Measurements from ENCODE around the gene SLC25A11. TPM values are rescaled to one million over a fixed set of nuclear protein-coding genes. Genes with fewer than 3 reads are reported as not detected.

SLC25A11 gene, protein sequence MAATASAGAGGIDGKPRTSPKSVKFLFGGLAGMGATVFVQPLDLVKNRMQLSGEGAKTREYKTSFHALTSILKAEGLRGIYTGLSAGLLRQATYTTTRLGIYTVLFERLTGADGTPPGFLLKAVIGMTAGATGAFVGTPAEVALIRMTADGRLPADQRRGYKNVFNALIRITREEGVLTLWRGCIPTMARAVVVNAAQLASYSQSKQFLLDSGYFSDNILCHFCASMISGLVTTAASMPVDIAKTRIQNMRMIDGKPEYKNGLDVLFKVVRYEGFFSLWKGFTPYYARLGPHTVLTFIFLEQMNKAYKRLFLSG
- total RNA-seq (39.8 TPM), polyA plus RNA-seq (ENCODE audit: insufficient read depth in 1 of 8, insufficient read length in 8 of 8, low replicate concordance in 1 of 8) (10 to 100 TPM; 51.3 to 60.3 (median 56.0) TPM)
- long read RNA-seq, donor 1, transcript SLC25A11-201 (8 exons, 1,897 nt): major isoform, 14 of 15 reads
- long read RNA-seq, donor 1, partial matches to known transcripts: 0 of 15 reads
- long read RNA-seq, donor 1, other reads (novel, unspliced or antisense): 0 of 15 reads
- long read RNA-seq, donor 2, partial matches to known transcripts: 0 of 2 reads
- long read RNA-seq, donor 2, other reads (novel, unspliced or antisense): 0 of 2 reads
- long read RNA-seq, donor 3, transcript SLC25A11-201 (8 exons, 1,897 nt): major isoform, 42 of 44 reads
- long read RNA-seq, donor 3, partial matches to known transcripts: 0 of 44 reads
- long read RNA-seq, donor 3, other reads (novel, unspliced or antisense): 0 of 44 reads
- long read RNA-seq, donor 4, transcript SLC25A11-201 (8 exons, 1,897 nt): major isoform, 23 of 26 reads
- long read RNA-seq, donor 4, partial matches to known transcripts: 0 of 26 reads
- long read RNA-seq, donor 4, other reads (novel, unspliced or antisense): 0 of 26 reads
- long read RNA-seq, donor 5, transcript SLC25A11-201 (8 exons, 1,897 nt): major isoform, 51 of 141 reads
- long read RNA-seq, donor 5, transcript SLC25A11-204 (6 exons, 2,176 nt): minor isoform, 7 of 141 reads
- long read RNA-seq, donor 5, partial matches to known transcripts: 68 of 141 reads
- long read RNA-seq, donor 5, other reads (novel, unspliced or antisense): 11 of 141 reads
- long read RNA-seq, donor 6, transcript SLC25A11-204 (6 exons, 2,176 nt): minor isoform, 5 of 70 reads
- long read RNA-seq, donor 6, transcript SLC25A11-201 (8 exons, 1,897 nt): major isoform, 60 of 70 reads
- long read RNA-seq, donor 6, transcript SLC25A11-202 (7 exons, 952 nt): minor isoform, 5 of 70 reads
- long read RNA-seq, donor 6, partial matches to known transcripts: 0 of 70 reads
- long read RNA-seq, donor 6, other reads (novel, unspliced or antisense): 0 of 70 reads
- long read RNA-seq, donor 7, transcript SLC25A11-201 (8 exons, 1,897 nt): major isoform, 39 of 44 reads
- long read RNA-seq, donor 7, partial matches to known transcripts: 0 of 44 reads
- long read RNA-seq, donor 7, other reads (novel, unspliced or antisense): 0 of 44 reads
- long read RNA-seq, donor 8, transcript SLC25A11-201 (8 exons, 1,897 nt): major isoform, 17 of 22 reads
- long read RNA-seq, donor 8, partial matches to known transcripts: 0 of 22 reads
- long read RNA-seq, donor 8, other reads (novel, unspliced or antisense): 0 of 22 reads
- long read RNA-seq, donor 9, transcript SLC25A11-201 (8 exons, 1,897 nt): major isoform, 14 of 15 reads
- long read RNA-seq, donor 9, partial matches to known transcripts: 0 of 15 reads
- long read RNA-seq, donor 9, other reads (novel, unspliced or antisense): 0 of 15 reads
- long read RNA-seq, donor 10, transcript SLC25A11-201 (8 exons, 1,897 nt): major isoform, 37 of 40 reads
- long read RNA-seq, donor 10, partial matches to known transcripts: 0 of 40 reads
- long read RNA-seq, donor 10, other reads (novel, unspliced or antisense): 0 of 40 reads
- long read RNA-seq, donor 11, transcript SLC25A11-201 (8 exons, 1,897 nt): major isoform, 15 of 22 reads
- long read RNA-seq, donor 11, transcript SLC25A11-204 (6 exons, 2,176 nt): minor isoform, 6 of 22 reads
- long read RNA-seq, donor 11, partial matches to known transcripts: 0 of 22 reads
- long read RNA-seq, donor 11, other reads (novel, unspliced or antisense): 0 of 22 reads

DNA sequence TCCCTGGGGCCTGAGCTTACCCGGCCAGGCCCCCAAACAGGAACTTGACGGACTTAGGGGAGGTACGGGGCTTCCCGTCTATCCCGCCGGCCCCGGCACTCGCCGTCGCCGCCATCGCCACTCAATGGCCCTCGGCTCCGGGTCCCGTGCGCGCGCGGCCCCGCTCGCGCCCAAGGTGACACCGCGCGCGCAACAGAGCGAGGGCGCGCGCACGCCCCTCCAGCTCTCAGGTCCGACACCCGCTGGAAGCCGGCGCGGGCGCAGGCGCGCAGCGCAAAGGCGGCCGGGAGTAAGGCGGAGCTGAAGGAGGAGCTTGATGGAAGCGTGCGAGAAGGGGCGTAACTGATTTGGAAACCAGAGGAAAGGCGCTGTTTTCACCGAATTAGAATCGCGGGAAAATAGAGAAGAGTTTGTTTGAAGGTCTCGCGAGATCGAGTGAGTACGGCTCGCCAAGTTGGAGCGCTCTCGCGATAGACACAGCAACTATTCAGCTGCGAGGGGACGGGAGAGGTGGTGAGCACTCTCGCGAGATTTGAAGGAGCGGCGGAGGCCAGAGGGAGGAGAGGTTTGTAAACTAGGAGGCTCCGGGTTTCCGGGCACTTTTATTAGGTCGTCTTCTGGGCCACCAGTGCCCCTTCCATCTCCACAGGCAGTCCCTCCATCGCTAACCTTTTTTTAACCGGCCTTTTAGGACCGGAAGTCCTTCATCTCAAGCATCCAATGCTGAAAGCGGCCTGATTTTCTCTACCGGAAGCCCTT, at the start of gene SLC25A11, which contains the start of gene RNF167:
Gene SLC25A11, minus strand, starts transcription at position 251 of the 759 bp plus-strand sequence. Its CDS starts 136 bp downstream, at position 115.
Gene RNF167, plus strand, starts transcription at position 473 of the 759 bp plus-strand sequence. CDS start 642 bp downstream, outside the sequence.
- no peaks in the 10 kb centered on the region for H3K9me3 ChIP-seq (replicated peaks; ENCODE audit: control insufficient read depth, low read depth, low read length)
- H3K4me3 ChIP-seq (ENCODE audit: low read length): peak within 1 kb of the TSS; percentile 73

GRCh38 chr17:4987767-4988567, 48.1 kb upstream of the SLC25A11 start:
- Histone ChIP-seq H3K36me3 (ENCODE audit: control insufficient read depth, insufficient read depth, low read length) (peaks cover under 1% of the 10 kb centered on the region), H3K9me3 (replicated peaks; ENCODE audit: control insufficient read depth, low read depth, low read length) (no peaks in the 10 kb centered on the region), H3K4me1 (ENCODE audit: control insufficient read depth, insufficient read depth, low read length) (peaks cover 28% of the 10 kb centered on the region), H3K27me3 (ENCODE audit: control insufficient read depth, insufficient read depth, low read length) (no peaks in the 10 kb centered on the region), H3K4me3 (ENCODE audit: low read length) (peak overlapping the region; percentile 90), H3K27ac (ENCODE audit: low read length) (peak overlapping the region; percentile 96)
- WGBS (ENCODE audit: insufficient coverage): 3% methylated on average over 20 of the region's 30 CpGs
- peak; percentile 79 for DNase-seq

More for the DNA sequence above, at the start of gene SLC25A11, which contains the start of gene RNF167:
- peaks cover 28% of the 10 kb centered on the region for H3K4me1 ChIP-seq (ENCODE audit: control insufficient read depth, insufficient read depth, low read length)
- peak; percentile 100 for DNase-seq
- peak within 1 kb of the TSS; percentile 99 for H3K27ac ChIP-seq (ENCODE audit: low read length)
- H3K27me3 ChIP-seq (ENCODE audit: control insufficient read depth, insufficient read depth, low read length): no peaks in the 10 kb centered on the region
- under 1% methylated on average over 61 of the region's 72 CpGs for WGBS (ENCODE audit: insufficient coverage)
- peaks cover 64% of the 10 kb centered on the region for H3K36me3 ChIP-seq (ENCODE audit: control insufficient read depth, insufficient read depth, low read length)

GRCh38 chr17:4986951-4987766, 47.3 kb upstream of the SLC25A11 start, which contains the start of gene CAMTA2:
Gene CAMTA2 (minus strand): TSS chr17:4987675. CDS start chr17:4986222, 1,453 bp downstream.
- Histone ChIP-seq H3K27ac (ENCODE audit: low read length) (peak within 1 kb of the TSS; percentile 96), H3K4me1 (ENCODE audit: control insufficient read depth, insufficient read depth, low read length) (peaks cover 28% of the 10 kb centered on the region), H3K9me3 (replicated peaks; ENCODE audit: control insufficient read depth, low read depth, low read length) (no peaks in the 10 kb centered on the region), H3K4me3 (ENCODE audit: low read length) (peak within 1 kb of the TSS; percentile 90), H3K36me3 (ENCODE audit: control insufficient read depth, insufficient read depth, low read length) (peaks cover 9% of the 10 kb centered on the region), H3K27me3 (ENCODE audit: control insufficient read depth, insufficient read depth, low read length) (no peaks in the 10 kb centered on the region)
- WGBS (ENCODE audit: insufficient coverage): 1% methylated on average over 58 of the region's 78 CpGs
- peak; percentile 92 for DNase-seq

DNA sequence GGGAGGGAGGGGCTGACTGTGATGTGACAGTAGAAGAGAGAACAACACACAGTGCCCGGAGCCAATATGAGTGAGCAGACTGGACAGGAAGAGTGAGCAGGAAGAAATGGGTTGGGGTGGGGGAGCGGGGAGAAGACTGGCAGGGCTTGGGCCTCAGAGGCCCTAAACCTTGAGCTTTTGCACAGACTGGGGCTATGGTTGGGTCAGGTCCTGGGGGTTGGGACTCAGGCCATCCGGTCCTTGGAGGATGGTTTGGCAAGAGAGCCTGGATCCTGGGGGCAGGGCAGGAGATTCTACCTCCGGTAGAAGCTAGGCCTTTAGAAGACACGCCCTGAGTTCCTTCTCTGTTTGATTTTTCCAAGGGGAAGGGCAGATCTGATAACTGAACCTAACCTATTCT, 46.6 kb upstream of the SLC25A11 start:
- WGBS (ENCODE audit: insufficient coverage): 39% methylated on average over 5 of the region's 5 CpGs

DNA sequence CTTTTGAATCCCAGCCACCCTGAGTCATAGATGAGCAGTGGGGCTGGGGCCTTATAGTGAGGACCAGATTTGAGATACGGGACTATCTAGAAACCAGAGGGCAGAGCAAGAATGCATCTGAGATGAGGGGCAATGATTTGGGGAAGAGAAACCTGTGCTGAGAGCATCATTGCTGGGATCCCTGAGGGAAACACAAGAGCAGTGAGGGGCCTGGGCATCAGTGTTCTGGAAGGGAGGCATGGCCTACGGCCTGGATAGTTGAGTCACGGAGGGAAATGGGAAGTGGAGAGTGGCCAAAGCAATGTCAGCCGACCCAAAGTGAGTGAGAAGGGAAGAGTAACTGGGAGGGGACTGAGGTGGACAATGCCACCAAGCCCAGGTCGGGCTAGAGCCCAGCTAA, 42.5 kb upstream of the SLC25A11 start:
- H3K36me3 ChIP-seq (ENCODE audit: control insufficient read depth, insufficient read depth, low read length): peaks cover 48% of the 10 kb centered on the region
- 70% methylated on average over 5 of the region's 5 CpGs for WGBS (ENCODE audit: insufficient coverage)
- H3K4me1 ChIP-seq (ENCODE audit: control insufficient read depth, insufficient read depth, low read length): peaks cover 13% of the 10 kb centered on the region
- no peak overlapping the region for H3K4me3 ChIP-seq (ENCODE audit: low read length)
- DNase-seq: no peak
- H3K27me3 ChIP-seq (ENCODE audit: control insufficient read depth, insufficient read depth, low read length): no peaks in the 10 kb centered on the region
- H3K27ac ChIP-seq (ENCODE audit: low read length): no peak overlapping the region
- no peaks in the 10 kb centered on the region for H3K9me3 ChIP-seq (replicated peaks; ENCODE audit: control insufficient read depth, low read depth, low read length)

More for the DNA sequence above, 46.6 kb upstream of the SLC25A11 start:
- DNase-seq: no peak
- H3K27ac ChIP-seq (ENCODE audit: low read length): peak overlapping the region; percentile 96
- peaks cover 28% of the 10 kb centered on the region for H3K4me1 ChIP-seq (ENCODE audit: control insufficient read depth, insufficient read depth, low read length)
- H3K9me3 ChIP-seq (replicated peaks; ENCODE audit: control insufficient read depth, low read depth, low read length): no peaks in the 10 kb centered on the region
- peak overlapping the region; percentile 90 for H3K4me3 ChIP-seq (ENCODE audit: low read length)
- H3K27me3 ChIP-seq (ENCODE audit: control insufficient read depth, insufficient read depth, low read length): no peaks in the 10 kb centered on the region
- peaks cover 15% of the 10 kb centered on the region for H3K36me3 ChIP-seq (ENCODE audit: control insufficient read depth, insufficient read depth, low read length)

DNA sequence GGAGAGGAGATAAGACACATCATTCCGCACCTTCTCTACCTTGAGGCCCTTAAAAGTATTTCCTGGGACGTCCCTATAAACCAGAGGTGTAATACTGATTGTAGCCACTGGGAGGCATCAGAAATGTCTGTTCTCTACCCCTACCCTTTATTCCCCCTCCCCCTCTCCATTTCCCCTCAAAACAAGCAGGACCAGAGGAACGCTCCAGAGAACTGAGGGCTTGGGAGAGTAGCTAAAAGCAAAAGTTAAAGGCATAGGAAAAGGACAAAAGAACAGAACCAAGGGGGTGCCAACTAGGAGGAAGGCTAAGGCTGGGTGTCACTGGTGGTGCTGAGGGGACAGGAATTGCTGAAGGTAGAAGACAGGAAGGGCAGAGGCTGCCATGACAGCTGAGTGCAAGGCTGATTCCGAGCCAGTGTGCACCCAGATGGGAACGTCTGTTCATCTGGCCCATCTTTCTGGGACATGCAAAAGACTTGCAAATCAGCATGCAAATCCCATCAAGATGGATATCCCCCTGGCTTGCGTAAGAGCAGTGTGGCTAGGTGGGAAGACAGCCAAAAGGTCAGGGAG, 40.9 kb upstream of the SLC25A11 start:
- Histone ChIP-seq H3K27ac (ENCODE audit: low read length) (no peak overlapping the region), H3K36me3 (ENCODE audit: control insufficient read depth, insufficient read depth, low read length) (peaks cover 60% of the 10 kb centered on the region), H3K4me1 (ENCODE audit: control insufficient read depth, insufficient read depth, low read length) (peaks cover 3% of the 10 kb centered on the region), H3K9me3 (replicated peaks; ENCODE audit: control insufficient read depth, low read depth, low read length) (no peaks in the 10 kb centered on the region), H3K27me3 (ENCODE audit: control insufficient read depth, insufficient read depth, low read length) (no peaks in the 10 kb centered on the region), H3K4me3 (ENCODE audit: low read length) (no peak overlapping the region)
- 29% methylated on average over 2 of the region's 6 CpGs for WGBS (ENCODE audit: insufficient coverage)
- DNase-seq: peak; percentile 77

GRCh38 chr17:4978726-4979125, 38.9 kb upstream of the SLC25A11 start:
- peaks cover 12% of the 10 kb centered on the region for H3K4me1 ChIP-seq (ENCODE audit: control insufficient read depth, insufficient read depth, low read length)
- H3K36me3 ChIP-seq (ENCODE audit: control insufficient read depth, insufficient read depth, low read length): peaks cover 75% of the 10 kb centered on the region
- H3K9me3 ChIP-seq (replicated peaks; ENCODE audit: control insufficient read depth, low read depth, low read length): no peaks in the 10 kb centered on the region
- no peak for DNase-seq
- no peak overlapping the region for H3K27ac ChIP-seq (ENCODE audit: low read length)
- H3K27me3 ChIP-seq (ENCODE audit: control insufficient read depth, insufficient read depth, low read length): no peaks in the 10 kb centered on the region
- no peak overlapping the region for H3K4me3 ChIP-seq (ENCODE audit: low read length)
